GM12891 (cell line): ENCODE data around the gene GBX2.

Source experiments
- DNase-seq: peaks from one replicate; pipeline ENCODE4 v3.0.0; 2011; ENCODE audit warnings: low spot score; ENCODE audit not compliant: insufficient read length
- FAIRE-seq: peaks from 2 replicates; lab custom pipeline; 2011; peaks lifted over from hg19 to GRCh38; lab: Jason Lieb, UNC
- PAX5 ChIP-seq: IDR thresholded peaks from 2 replicates; pipeline ENCODE4 v1.6.1; 2011; ENCODE audit warnings: low read length, moderate library complexity, mild to moderate bottlenecking; ENCODE audit not compliant: insufficient read depth, severe bottlenecking
- POLR2A ChIP-seq: IDR thresholded peaks from 2 replicates; pipeline ENCODE4 v1.6.1; 2011; ENCODE audit warnings: low read depth, low read length, control low read depth
- POLR2AphosphoS5 ChIP-seq: IDR thresholded peaks from 2 replicates; pipeline ENCODE4 v1.6.1; 2011; ENCODE audit warnings: low read depth, low read length, control low read depth
- POU2F2 ChIP-seq: IDR thresholded peaks from 2 replicates; pipeline ENCODE4 v1.6.1; 2011; ENCODE audit warnings: low read depth, mild to moderate bottlenecking, control low read depth, low read length, moderate library complexity
- SPI1 ChIP-seq: IDR thresholded peaks from 2 replicates; pipeline ENCODE4 v1.6.1; 2011; ENCODE audit warnings: low read depth, low read length, control low read depth
- TAF1 ChIP-seq: IDR thresholded peaks from 2 replicates; pipeline ENCODE4 v1.6.1; 2011; ENCODE audit warnings: low read depth, low read length, control low read depth

Gene GBX2

GRCh38 chr2:236131073-236131692 is 37.0 kb downstream of the GBX2 start:
- DNase-seq = no peak
- no peak for FAIRE-seq

GRCh38 chr2:236130349-236130998 is 37.7 kb downstream of the GBX2 start:
- no peak for FAIRE-seq
- TF ChIP-seq POU2F2 = no peak
- TF ChIP-seq PAX5 = no peak
- DNase-seq = no peak

More at GRCh38 chr2:236131073-236131692, 37.0 kb downstream of the GBX2 start:
- TF ChIP-seq SPI1 = no peak

DNA sequence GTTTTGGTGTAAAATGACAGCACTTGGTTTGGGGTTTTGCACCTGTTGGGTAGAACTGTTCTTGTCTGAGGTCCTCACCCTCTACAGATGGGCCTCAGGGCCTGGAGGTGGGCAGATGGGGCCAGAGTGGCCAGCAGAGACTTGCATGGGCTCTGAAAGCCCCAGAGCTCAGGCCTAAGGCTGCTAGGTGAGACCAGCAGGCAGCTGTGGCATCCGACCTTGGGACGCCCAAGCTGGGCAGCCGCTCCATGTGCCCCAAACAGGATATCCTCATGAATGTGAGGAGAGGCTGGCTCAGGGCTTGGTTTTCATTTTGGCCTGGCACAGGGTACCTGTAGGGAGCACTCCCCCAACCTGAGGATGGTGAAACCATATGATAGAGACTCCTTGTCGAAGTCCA is 38.3 kb downstream of the GBX2 start:
- no peak for DNase-seq
- TF ChIP-seq POLR2AphosphoS5 (no peak), SPI1 (no peak), PAX5 (no peak), POLR2A (no peak), POU2F2 (no peak), TAF1 (no peak)
- no peak for FAIRE-seq

GRCh38 chr2:236128321-236128720 is 39.9 kb downstream of the GBX2 start:
- DNase-seq (no peak), FAIRE-seq (no peak)
- TF ChIP-seq POLR2A (no peak), PAX5 (no peak), SPI1 (no peak), TAF1 (no peak), POLR2AphosphoS5 (no peak), POU2F2 (no peak)

DNA sequence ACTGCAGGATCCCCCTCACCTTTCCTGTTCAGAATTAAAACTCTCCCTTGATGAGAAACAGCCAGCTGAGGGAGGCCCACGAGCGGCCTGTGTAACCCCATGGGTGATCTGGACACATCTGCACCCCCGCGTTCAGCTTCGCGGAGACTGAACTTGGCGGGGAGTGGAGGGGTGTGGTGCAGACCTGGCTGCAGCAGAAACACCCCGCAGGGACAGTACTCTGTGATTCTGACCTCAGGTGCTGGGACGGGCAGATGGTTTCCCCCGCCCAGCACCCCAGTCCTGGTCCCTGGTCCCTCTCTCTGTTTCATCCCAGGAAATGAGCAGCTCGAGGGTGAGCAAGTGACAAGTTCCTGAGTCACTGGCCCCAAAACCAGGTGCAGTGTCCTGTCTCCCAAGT is 41.2 kb downstream of the GBX2 start:
- no peak for FAIRE-seq
- DNase-seq = no peak
- no peak for TF ChIP-seq POLR2AphosphoS5
- no peak for TF ChIP-seq SPI1
- TF ChIP-seq POLR2A = no peak
- TF ChIP-seq POU2F2 = no peak
- TF ChIP-seq PAX5 = no peak
- no peak for TF ChIP-seq TAF1

GRCh38 chr2:236125541-236125940 is 42.6 kb downstream of the GBX2 start:
- FAIRE-seq (no peak), DNase-seq (no peak)
- TF ChIP-seq TAF1 = no peak

DNA sequence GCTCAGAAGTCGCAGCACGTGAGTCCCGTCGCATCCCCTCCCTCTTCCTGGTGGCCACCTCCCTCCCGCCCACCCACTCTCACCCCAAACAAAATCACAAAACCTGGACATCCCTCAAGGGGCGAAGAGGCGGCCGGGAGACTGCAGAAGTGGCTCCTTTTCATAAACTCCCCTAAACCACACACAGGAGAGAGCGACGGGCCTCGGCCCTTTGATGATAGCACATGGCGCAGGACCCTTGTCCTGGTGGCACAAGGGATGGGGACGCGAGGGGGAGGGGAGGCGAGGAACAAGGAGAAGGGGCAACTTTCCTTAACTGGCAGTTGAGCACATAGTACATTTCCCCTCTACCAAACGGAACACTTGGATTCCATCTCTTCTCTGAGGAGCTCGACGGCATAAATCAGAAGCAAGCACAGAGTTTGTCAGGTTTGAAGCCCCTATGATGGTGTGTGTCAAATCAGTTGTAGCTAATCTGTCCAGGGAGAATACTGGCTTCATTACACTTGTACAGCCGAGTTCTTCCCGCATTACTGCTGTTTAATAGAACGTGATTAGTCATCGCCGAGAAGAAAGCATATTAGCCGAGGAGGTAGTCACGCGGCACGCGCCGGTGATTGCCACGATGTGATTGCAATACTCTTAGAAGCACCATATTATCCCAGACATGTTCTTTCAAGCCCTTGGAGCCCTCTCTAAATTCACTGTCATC is 43.8 kb downstream of the GBX2 start:
- DNase-seq = no peak
- TF ChIP-seq TAF1 (no peak), POU2F2 (no peak), POLR2A (no peak), PAX5 (no peak), SPI1 (no peak), POLR2AphosphoS5 (no peak)
- FAIRE-seq = no peak

- TF ChIP-seq TAF1 (no peak), SPI1 (no peak), PAX5 (no peak), POLR2A (no peak), POU2F2 (no peak), POLR2AphosphoS5 (no peak)
- FAIRE-seq (no peak), DNase-seq (no peak)
These were observed 44.5 kb downstream of the GBX2 start for GRCh38 chr2:236123716-236124115.

GRCh38 chr2:236122236-236122635 is 46.0 kb downstream of the GBX2 start:
- TF ChIP-seq POLR2A = no peak
- no peak for TF ChIP-seq PAX5
- no peak for TF ChIP-seq POU2F2
- no peak for TF ChIP-seq TAF1
- TF ChIP-seq POLR2AphosphoS5 = no peak
- TF ChIP-seq SPI1 = no peak
- DNase-seq (no peak), FAIRE-seq (no peak)

DNA sequence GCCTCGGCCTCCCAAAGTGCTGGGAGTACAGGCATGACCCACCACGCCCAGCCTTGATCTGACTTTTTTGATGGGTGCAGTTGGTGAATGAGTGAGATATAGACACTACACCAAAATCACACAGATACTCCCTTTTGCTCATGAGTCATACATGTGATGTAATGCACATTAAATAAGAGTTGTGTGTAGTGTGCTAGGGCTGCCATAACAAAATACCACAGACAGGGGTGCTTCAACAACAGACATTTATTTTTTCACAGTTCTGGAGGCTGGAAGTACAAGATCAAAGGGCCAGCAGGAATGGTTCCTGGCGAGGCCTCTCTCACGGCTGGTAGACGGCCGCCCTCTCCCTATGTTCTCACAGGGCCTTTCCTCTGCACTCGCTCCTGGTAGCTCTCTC is 46.6 kb downstream of the GBX2 start:
- FAIRE-seq (no peak), DNase-seq (no peak)
- TF ChIP-seq POU2F2 (no peak), POLR2A (no peak), SPI1 (no peak), PAX5 (no peak), TAF1 (no peak), POLR2AphosphoS5 (no peak)
